Stimulated activated CD4-positive, alpha-beta T cell treated with anti-CD3 and anti-CD28 coated beads, Interleukin-2, amount 100 ng/mL, for 4 hours (primary cell): ENCODE results near the gene DEFB131B.
"Not testable (repeated sequence)": the region's sequence is repeated elsewhere in the genome, so short reads cannot be mapped to it uniquely, and the experiment has no call there.

ENCODE experiments used
- DNase-seq: peaks from one replicate; pipeline ENCODE4 v3.0.0-alpha.2; 2020; ENCODE audit warnings: low read depth

DEFB131B gene

DNA sequence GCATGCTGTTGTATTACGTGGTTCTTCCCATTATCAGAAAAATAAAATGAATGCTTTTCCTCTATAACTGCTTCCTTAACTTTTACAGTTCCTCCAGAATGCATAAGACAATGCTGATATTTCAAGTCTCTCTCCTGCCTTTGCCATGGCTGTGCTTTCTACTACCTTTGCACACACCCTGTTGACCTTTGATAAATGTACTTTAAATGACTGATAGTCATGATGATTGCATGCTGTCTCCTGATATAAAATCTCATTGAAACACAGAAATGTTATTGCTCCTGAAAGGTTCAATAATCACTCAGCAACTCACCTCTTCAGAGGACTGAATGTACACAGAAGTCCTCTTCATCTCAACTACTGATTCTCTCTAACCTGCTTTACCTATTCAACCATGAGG, at the start of gene DEFB131B:
Gene DEFB131B, plus strand, starts transcription at position 395 of the 400 bp plus-strand sequence. Its CDS starts 0 bp downstream, at position 395.
- not testable (repeated sequence) for DNase-seq

DNA sequence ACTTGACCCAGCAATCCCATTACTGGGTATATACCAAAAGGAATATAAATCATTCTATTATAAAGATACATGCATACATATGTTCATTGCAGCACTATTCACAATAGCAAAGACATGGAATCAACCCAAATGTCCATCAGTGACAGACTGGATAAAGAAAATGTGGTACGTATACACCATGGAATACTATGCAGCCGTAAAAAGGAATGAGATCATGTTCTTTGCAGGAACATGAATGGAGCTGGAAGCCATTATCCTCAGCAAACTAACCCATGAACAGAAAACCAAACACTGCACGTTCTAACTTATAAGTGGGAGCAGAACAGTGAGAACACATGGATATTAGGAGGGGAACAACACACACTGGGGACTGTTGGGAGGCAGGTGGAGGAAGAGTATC, 49.0 kb upstream of the DEFB131B start:
- DNase-seq: not testable (repeated sequence)

DNA sequence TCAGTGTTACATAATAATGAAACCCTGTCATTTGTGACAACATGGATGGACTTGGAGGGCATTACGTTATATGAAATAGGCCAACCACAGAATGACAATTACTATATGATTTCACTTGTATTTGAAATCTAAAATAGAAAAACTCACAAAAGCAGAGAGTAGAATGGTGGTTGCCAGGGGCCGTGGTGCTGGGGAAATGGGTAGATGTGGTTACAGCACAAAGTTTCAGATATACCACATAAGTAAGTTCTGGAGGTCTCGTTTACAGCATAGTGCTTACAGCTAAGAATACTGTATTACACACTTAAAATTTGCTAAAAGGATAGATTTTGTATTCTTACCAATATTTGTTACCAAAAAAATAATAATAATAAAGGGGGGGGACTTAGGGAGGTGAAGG, 48.6 kb upstream of the DEFB131B start:
- DNase-seq: not testable (repeated sequence)

GRCh38 chr11:71832811-71833210, 45.4 kb upstream of the DEFB131B start, which contains the start of gene DEFB108B:
Gene DEFB108B (plus strand): TSS chr11:71833200. CDS start chr11:71833200, 0 bp downstream.
- DNase-seq: not testable (repeated sequence)

- not testable (repeated sequence) for DNase-seq
Measured at GRCh38 chr11:71842720-71843119, 35.5 kb upstream of the DEFB131B start.

GRCh38 chr11:71843355-71843754, 34.9 kb upstream of the DEFB131B start:
- not testable (repeated sequence) for DNase-seq

GRCh38 chr11:71843858-71844257, 34.4 kb upstream of the DEFB131B start:
- no peak for DNase-seq

DNA sequence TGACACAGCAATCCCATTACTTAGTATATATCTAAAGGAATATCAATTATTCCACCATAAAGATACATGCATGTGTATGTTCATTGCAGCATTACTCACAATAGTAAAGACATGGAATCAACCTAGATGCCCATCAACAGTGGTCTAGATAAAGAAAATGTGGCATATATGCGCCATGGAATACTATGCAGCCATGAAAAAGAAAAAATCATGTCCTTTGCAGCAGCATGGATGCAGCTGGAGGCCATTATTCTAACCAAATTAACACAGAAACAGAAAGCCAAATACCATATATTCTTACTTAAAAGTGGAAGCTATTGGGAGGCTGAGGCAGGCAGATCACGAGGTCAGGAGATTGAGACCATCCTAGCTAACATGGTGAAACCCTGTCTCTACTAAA, 24.4 kb upstream of the DEFB131B start:
- DNase-seq: not testable (repeated sequence)

DNA sequence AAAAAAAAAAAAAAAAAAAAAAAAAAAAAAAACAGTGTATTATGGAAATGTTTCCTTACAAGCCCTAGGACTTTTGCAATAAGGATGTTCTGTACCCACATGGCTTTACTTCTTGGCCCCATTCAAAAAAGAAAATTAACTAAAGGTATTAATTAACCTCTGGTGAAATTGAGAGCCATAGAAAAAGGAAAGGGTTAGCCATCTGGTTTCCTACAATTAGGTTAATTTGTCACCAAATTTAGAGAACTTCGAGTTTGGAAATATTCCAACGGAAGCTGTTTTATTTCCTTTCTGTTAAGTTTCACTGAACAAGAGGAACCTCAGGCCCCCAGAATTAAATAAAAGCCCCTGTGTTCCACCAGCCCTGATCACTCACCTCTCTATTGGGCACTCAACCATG, 22.4 kb upstream of the DEFB131B start:
- not testable (repeated sequence) for DNase-seq

GRCh38 chr11:71860835-71861234, 17.4 kb upstream of the DEFB131B start:
- not testable (repeated sequence) for DNase-seq

DNA sequence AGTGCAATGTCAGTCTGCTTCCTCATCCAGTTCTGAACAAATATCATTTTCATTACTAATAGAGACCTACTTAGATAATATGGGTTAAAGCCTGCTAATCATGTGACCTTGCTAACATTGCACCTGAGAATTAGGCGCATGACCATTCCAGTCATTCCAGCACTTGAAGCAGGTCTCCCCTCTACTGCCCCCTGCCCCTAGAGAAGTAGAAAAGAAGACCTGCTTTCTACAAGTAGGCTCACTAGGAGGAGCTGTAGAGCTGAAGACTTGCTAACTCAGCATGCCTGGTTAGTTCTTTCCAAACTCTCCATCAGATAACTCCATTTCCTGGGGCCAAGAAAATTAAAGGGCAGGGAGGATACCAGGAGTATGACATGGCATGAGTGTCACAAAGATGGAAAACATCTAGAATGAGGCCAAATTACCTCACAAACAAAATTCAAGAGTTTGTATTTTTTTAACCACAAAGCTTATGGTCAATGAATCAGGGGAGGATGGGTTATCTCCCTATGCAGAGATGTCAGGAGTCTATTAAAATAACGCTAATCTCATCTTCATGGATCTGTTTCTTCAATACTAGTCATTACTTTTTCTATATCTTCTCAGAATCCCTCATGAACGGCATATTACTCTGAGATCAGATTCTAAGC, 14.2 kb upstream of the DEFB131B start:
- DNase-seq: not testable (repeated sequence)

DNA sequence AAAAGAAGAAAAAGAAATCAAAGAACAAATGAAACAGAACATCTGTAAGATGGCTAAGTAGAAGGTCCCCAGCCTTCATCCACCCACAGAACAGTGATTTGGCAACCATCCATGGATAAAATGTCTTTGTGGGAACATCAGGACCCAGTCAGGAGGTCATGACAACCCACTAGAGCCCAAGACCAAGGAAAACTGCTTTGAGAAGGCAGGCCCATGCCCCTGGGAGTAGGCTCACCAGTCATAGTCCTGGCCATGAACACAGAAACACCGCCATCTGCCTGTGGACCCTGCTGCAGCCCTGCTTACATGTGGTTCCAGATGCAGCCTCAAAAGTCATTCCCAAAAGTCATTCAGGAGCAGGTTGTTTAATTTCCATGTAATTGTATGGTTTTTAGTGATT, 11.0 kb upstream of the DEFB131B start:
- not testable (repeated sequence) for DNase-seq

DNA sequence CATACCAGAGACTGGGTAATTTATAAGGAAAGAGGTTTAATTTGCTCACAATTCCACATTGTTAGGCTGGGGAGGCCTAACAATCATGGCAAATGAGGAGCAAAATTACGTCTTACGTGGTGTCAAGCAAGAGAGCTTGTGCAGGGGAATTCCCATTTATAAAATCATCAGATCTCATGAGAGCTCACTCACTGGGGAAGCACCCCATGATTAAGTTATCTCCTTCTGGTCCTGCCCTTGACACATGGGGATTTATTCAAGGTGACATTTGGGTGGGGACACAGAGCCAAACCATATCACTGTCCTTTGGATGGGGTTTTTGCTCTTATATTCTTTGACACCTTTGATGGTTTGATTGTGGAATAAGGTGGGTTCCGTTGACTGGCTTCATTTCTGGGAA, 8.3 kb upstream of the DEFB131B start:
- not testable (repeated sequence) for DNase-seq

DNA sequence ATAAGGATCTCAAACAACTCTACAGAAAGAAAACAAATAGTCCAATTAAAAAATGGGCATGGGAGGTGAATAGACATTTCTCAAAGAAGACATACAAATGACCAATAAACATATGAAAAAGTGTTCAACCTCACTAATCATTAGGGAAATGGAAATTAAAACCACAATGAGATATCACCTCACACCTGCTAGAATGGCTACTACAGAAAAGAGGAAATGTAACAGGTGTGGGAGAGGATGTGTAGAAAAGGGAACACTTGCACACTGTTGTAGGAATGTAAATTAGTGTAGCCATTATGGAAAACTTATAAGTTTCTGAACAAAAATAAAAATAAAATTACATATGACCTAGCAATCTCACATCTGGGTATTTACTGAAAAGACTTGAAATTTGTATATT, 7.6 kb upstream of the DEFB131B start:
- DNase-seq: not testable (repeated sequence)

DNA sequence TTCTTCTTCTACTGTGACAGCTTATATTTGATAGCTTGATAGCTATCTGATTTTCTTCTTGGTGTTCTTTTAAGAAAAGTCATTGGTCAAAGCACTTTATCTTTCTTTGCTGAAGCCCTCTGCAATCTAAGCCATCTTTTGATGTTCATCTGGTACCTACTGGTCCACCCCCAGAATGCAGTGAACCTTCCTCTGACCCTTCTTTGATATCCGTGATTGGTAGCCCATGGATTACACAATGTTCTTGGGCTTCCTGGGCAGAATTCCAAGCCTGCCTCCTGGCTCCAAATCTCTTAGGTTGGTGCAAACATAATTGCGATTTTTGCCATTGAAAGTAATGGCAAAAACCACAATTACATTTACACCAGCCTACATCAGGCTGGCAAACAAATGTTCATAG, 2.0 kb upstream of the DEFB131B start:
- not testable (repeated sequence) for DNase-seq

DNA sequence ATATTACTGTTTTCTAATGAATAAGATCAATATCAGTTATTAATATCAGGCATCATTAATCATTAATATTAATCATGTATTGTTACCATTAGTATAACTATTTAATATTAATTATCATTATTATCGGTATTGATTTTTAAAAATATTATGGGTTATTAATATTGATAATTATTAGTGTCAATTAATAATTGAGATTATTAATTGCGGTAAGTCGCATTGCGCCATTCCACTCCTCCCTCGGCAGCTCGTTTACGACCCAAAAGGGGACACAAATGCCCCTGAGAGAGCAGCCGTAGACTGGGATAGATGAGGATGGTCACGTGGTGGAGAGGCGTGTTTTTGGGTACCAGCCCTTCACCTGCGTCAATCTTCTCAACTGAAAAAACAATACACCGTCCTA, 7.6 kb downstream of the DEFB131B start:
- DNase-seq: not testable (repeated sequence)

GRCh38 chr11:71888335-71889010, 10.2 kb downstream of the DEFB131B start:
- not testable (repeated sequence) for DNase-seq

GRCh38 chr11:71889181-71889872, 11.1 kb downstream of the DEFB131B start:
- DNase-seq: not testable (repeated sequence)

DNA sequence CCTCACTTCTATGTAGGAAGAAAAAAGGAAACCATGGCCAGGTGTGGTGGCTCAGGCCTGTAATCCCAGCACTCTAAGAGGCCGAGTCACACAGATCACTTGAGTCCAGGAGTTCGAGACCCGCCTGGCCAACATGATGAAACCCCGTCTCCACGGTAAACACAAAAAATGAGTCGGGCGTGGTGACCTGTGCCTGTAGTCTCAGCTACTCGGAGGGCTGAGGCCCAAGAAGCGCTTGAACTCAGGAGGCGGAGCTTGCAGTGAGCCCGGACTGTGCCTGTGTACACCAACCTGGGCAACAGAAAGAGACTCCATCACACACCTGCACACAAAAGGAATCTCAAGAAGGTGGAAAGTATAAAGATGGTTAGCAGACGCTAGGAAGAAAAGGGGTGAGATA, 17.7 kb downstream of the DEFB131B start:
- no peak for DNase-seq

DNA sequence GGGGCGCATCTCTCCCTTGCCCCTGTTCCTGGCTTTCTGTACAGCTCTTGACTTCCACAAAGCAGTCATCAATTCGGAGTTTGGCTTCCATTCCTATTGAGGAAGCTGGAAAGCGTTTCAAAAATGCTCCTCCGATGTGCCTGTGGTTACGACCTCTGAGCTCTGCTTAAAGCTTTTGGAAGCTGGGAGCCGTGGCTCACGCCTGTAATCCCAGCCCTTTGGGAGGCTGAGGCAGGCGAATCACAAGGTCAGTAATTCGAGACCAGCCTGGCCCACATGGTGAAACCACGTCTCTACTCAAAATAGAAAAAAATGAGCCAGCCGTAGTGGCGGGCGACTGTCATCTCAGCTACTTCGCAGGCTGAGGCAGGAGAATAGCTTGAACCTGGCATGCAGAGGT, 22.9 kb downstream of the DEFB131B start:
- not testable (repeated sequence) for DNase-seq

GRCh38 chr11:71908218-71908617, 30.0 kb downstream of the DEFB131B start:
- no peak for DNase-seq

GRCh38 chr11:71910775-71911174, 32.5 kb downstream of the DEFB131B start:
- not testable (repeated sequence) for DNase-seq
